Neural progenitor cell (in vitro differentiated cells): ENCODE data around the gene MAGI2.

Experiments
- EZH2phosphoT487 ChIP-seq: fragments of 200-600 bp; sonication (generic); IDR thresholded peaks from 2 replicates; pipeline ENCODE4 v1.6.1; 2017; ENCODE audit warnings: antibody characterized with exemption
- TF ChIP-seq, protein P1 (sequence below): fragments of 200-600 bp; sonication (generic); IDR thresholded peaks from 2 replicates; pipeline ENCODE4 v1.5.1; 2017; ENCODE audit warnings: antibody characterized with exemption, mild to moderate bottlenecking

DNA sequence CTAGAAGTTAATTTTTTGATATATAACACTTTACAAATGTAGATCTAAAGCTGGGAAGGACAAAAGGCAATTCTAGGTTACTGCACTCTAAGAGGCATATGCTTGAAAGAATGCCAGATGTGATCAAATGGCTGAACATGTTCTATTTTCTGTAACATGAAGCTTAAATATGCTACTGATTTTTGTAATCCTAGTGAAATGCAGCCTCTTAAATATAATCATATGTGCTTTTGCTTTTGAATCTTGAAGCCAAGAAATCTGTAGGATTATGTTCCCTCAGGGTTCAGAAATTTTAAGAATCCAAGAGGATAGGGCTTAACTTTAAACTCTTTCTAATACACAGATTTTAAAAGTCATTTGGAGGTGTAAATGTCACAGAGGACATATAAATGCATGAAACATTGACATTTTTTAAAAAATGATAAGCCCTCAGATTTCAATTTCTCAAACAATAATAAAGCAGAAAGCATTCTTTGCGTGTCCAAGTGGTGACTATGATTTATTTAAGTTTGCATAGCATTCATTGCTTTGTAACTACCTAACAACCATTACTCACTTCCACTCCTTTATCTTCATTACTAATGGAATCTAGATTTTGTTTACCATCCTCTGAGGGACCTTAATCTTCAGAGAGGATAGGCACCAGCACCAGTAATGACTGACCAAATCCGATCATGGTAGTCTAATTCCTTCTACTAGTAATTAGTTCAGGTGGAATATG lies 170.4 kb downstream of the MAGI2 start:
- TF ChIP-seq, protein P1, sequence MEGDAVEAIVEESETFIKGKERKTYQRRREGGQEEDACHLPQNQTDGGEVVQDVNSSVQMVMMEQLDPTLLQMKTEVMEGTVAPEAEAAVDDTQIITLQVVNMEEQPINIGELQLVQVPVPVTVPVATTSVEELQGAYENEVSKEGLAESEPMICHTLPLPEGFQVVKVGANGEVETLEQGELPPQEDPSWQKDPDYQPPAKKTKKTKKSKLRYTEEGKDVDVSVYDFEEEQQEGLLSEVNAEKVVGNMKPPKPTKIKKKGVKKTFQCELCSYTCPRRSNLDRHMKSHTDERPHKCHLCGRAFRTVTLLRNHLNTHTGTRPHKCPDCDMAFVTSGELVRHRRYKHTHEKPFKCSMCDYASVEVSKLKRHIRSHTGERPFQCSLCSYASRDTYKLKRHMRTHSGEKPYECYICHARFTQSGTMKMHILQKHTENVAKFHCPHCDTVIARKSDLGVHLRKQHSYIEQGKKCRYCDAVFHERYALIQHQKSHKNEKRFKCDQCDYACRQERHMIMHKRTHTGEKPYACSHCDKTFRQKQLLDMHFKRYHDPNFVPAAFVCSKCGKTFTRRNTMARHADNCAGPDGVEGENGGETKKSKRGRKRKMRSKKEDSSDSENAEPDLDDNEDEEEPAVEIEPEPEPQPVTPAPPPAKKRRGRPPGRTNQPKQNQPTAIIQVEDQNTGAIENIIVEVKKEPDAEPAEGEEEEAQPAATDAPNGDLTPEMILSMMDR: no peak
- no peak for TF ChIP-seq EZH2phosphoT487
